Esophagus squamous epithelium (tissue), 4 donors: ENCODE measurements around the gene ITGAX.

Experiments used
- CTCF ChIP-seq, 6 experiments: fragments of 450-650 bp in 4 of 6; fragments of 200-600 bp in 2 of 6; sonication (generic) in 2 of 6; IDR thresholded peaks; one replicate each; pipeline ENCODE4 v1.5.1; 2016 to 2019; ENCODE audit warnings: antibody characterized with exemption in 6 of 6, mild to moderate bottlenecking in 4 of 6, moderate library complexity in 4 of 6
- POLR2A ChIP-seq, 4 donors: fragments of 450-650 bp; IDR thresholded peaks; one replicate each; pipeline ENCODE4 v1.6.1; 2017; ENCODE audit warnings: antibody characterized with exemption in 4 of 4, mild to moderate bottlenecking in 4 of 4, moderate library complexity in 3 of 4

- TF ChIP-seq CTCF (IDR thresholded peaks at IDR 0.05) (no peak), POLR2A (IDR thresholded peaks at IDR 0.05) (no peak)
Observed at GRCh38 chr16:31423801-31424200, 68.8 kb downstream of the ITGAX start.
